ENCODE data around the gene TMEM183A. TPM values are rescaled to one million over a fixed set of nuclear protein-coding genes. Genes with fewer than 3 reads are reported as not detected.

Gene TMEM183A
- polyA plus RNA-seq, 10 donors: 35.2 to 50.1 (median 39.5) TPM

GRCh38 chr1:203065191-203065590, 58.0 kb downstream of the TMEM183A start:
- peak in 1 of 3 donors; percentile 30 for DNase-seq

- no peak for DNase-seq
These were observed 58.8 kb downstream of the TMEM183A start for GRCh38 chr1:203065986-203066385.

- no peak for DNase-seq
These were observed 59.8 kb downstream of the TMEM183A start for GRCh38 chr1:203066965-203067364.

- peak in 2 of 3 donors; percentile 73 to 78 for DNase-seq
These were observed 62.0 kb downstream of the TMEM183A start for GRCh38 chr1:203069030-203069747.

- DNase-seq: no peak
These were observed 64.9 kb downstream of the TMEM183A start for GRCh38 chr1:203072002-203072602.

GRCh38 chr1:203072911-203073310, 65.7 kb downstream of the TMEM183A start:
- DNase-seq: no peak

- DNase-seq: no peak
These were observed 66.3 kb downstream of the TMEM183A start for GRCh38 chr1:203073469-203073868.

Other genes starting within 250 kb of the TMEM183A start
- gene KDM5B, start 199.0 kb upstream of the TMEM183A start, polyA plus RNA-seq (ENCODE audit: insufficient read length in 10 of 10): 10 to 100 TPM; 41.8 to 55.4 (median 45.2) TPM
- gene PCAT6, start 196.4 kb upstream of the TMEM183A start, polyA plus RNA-seq (ENCODE audit: insufficient read length in 10 of 10): 1 to 10 TPM; 1.6 to 4.0 (median 2.4) TPM
- 1 to 10 TPM; 5.8 to 7.9 (median 7.2) TPM for gene RABIF, start 118.2 kb upstream of the TMEM183A start, polyA plus RNA-seq (ENCODE audit: insufficient read length in 10 of 10)
- gene KLHL12, start 80.1 kb upstream of the TMEM183A start, polyA plus RNA-seq (ENCODE audit: insufficient read length in 10 of 10): 10 to 100 TPM; 16.8 to 26.1 (median 20.7) TPM
- 100 to 1,000 TPM in 1 of 10 donors, 10 to 100 TPM in 9; 60.7 to 106 (median 70.6) TPM for gene ADIPOR1, start 49.1 kb upstream of the TMEM183A start, polyA plus RNA-seq (ENCODE audit: insufficient read length in 10 of 10)
- gene CYB5R1, start 40.1 kb upstream of the TMEM183A start, polyA plus RNA-seq (ENCODE audit: insufficient read length in 10 of 10): 10 to 100 TPM; 59.8 to 95.6 (median 73.7) TPM
- 10 to 100 TPM; 19.9 to 68.4 (median 43.9) TPM for gene PPFIA4, start 19.1 kb downstream of the TMEM183A start, polyA plus RNA-seq (ENCODE audit: insufficient read length in 10 of 10)
- gene MYOG, start 78.6 kb downstream of the TMEM183A start, polyA plus RNA-seq (ENCODE audit: insufficient read length in 10 of 10): 100 to 1,000 TPM; 263 to 409 (median 353) TPM
- gene ADORA1, start 120.4 kb downstream of the TMEM183A start, polyA plus RNA-seq (ENCODE audit: insufficient read length in 10 of 10): 1 to 10 TPM; 1.9 to 7.7 (median 4.5) TPM
- gene MYBPH, start 168.5 kb downstream of the TMEM183A start, polyA plus RNA-seq (ENCODE audit: insufficient read length in 10 of 10): 100 to 1,000 TPM; 136 to 473 (median 236) TPM
- 1 to 10 TPM in 3 of 10 donors, under 1 TPM in 7; 0.24 to 1.2 (median 0.65) TPM for gene CHI3L1, start 179.3 kb downstream of the TMEM183A start, polyA plus RNA-seq (ENCODE audit: insufficient read length in 10 of 10)
- 1 to 10 TPM in 1 of 10 donors, under 1 TPM in 9; 0.28 to 1.0 (median 0.52) TPM for gene CHIT1, start 222.3 kb downstream of the TMEM183A start, polyA plus RNA-seq (ENCODE audit: insufficient read length in 10 of 10)